Neural cell (in vitro differentiated cells): ENCODE results near the gene FAM168A. TPM values are rescaled to one million over a fixed set of nuclear protein-coding genes. Genes with fewer than 3 reads are reported as not detected.

Source experiments
- H2AFZ ChIP-seq: fragments of 200-600, 300-800 bp; sonication (generic), shearing (Covaris generic); 2 replicates; pipeline ENCODE4 v1.6.0; 2014; ENCODE audit warnings: low read depth, mild to moderate bottlenecking, antibody characterized with exemption, low read length, moderate library complexity
- H3F3A ChIP-seq: fragments of 200-600 bp; shearing (Covaris generic); 2 replicates; pipeline ENCODE4 v1.6.1; 2016; ENCODE audit warnings: mild to moderate bottlenecking, moderate library complexity, mixed read lengths, antibody characterized with exemption, low read length; ENCODE audit not compliant: insufficient read depth, poor library complexity, severe bottlenecking
- H3K27ac ChIP-seq: fragments of 200-600, 300-800 bp; sonication (generic), shearing (Covaris generic); 2 replicates; pipeline ENCODE4 v1.5.1; 2014; ENCODE audit warnings: mild to moderate bottlenecking, low read length, moderate library complexity
- H3K27me3 ChIP-seq: fragments of 300-800, 200-600 bp; sonication (generic), shearing (Covaris generic); 2 replicates; pipeline ENCODE4 v1.6.0; 2014; ENCODE audit warnings: mild to moderate bottlenecking, low read depth, low read length, moderate library complexity; ENCODE audit not compliant: insufficient read depth
- H3K36me3 ChIP-seq: fragments of 300-800, 200-600 bp; sonication (generic), shearing (Covaris generic); 2 replicates; pipeline ENCODE4 v1.5.1; 2014; ENCODE audit warnings: mild to moderate bottlenecking, antibody characterized with exemption, low read length, moderate library complexity; ENCODE audit not compliant: insufficient read depth
- H3K4me2 ChIP-seq: fragments of 300-800, 200-600 bp; sonication (generic), shearing (Covaris generic); 2 replicates; pipeline ENCODE4 v1.6.0; 2014; ENCODE audit warnings: mild to moderate bottlenecking, low read length
- H3K4me3 ChIP-seq: fragments of 300-800, 200-600 bp; sonication (generic), shearing (Covaris generic); 2 replicates; pipeline ENCODE4 v1.5.1; 2014; ENCODE audit warnings: mild to moderate bottlenecking, low read length, moderate library complexity
- H3K79me2 ChIP-seq: fragments of 200-600 bp; shearing (Covaris generic); replicated peaks from 2 replicates; pipeline ENCODE4 v1.6.0; 2014; ENCODE audit warnings: mild to moderate bottlenecking, low read length, moderate library complexity; ENCODE audit not compliant: insufficient read depth
- H3K9ac ChIP-seq: fragments of 300-800, 200-600 bp; sonication (generic), shearing (Covaris generic); 2 replicates; pipeline ENCODE4 v1.6.1; 2016; ENCODE audit warnings: mild to moderate bottlenecking, low read length, mixed read lengths
- H3K9me2 ChIP-seq: fragments of 200-600 bp; shearing (Covaris generic); 2 replicates; pipeline ENCODE4 v1.6.1; 2016; ENCODE audit warnings: mild to moderate bottlenecking, low read length, mixed read lengths; ENCODE audit not compliant: insufficient read depth
- H3K9me3 ChIP-seq: fragments of 200-600, 300-800 bp; sonication (generic), shearing (Covaris generic); 2 replicates; pipeline ENCODE4 v1.6.1; 2016; ENCODE audit warnings: mild to moderate bottlenecking, mixed run types, low read length, moderate library complexity, mixed read lengths
- H4K20me1 ChIP-seq: fragments of 200-600 bp; shearing (Covaris generic); 2 replicates; pipeline ENCODE4 v1.6.1; 2016; ENCODE audit warnings: mild to moderate bottlenecking, mixed run types; ENCODE audit not compliant: insufficient read depth
- EP300 ChIP-seq: fragments of 450-650 bp; conservative IDR thresholded peaks from 2 replicates; pipeline ENCODE4 v1.6.1; 2014; ENCODE audit warnings: antibody characterized with exemption, mild to moderate bottlenecking, moderate library complexity; ENCODE audit not compliant: poor library complexity, severe bottlenecking
- EZH2 ChIP-seq: fragments of 200-600, 300-800 bp; shearing (Covaris generic), sonication (generic); IDR thresholded peaks from 2 replicates; pipeline ENCODE4 v1.6.1; 2014; ENCODE audit warnings: antibody characterized with exemption, low read length, borderline replicate concordance, mild to moderate bottlenecking; ENCODE audit not compliant: insufficient read depth, poor library complexity, severe bottlenecking
- MXI1 ChIP-seq: fragments of 450-650 bp; conservative IDR thresholded peaks from 2 replicates; pipeline ENCODE4 v1.6.1; 2014; ENCODE audit warnings: antibody characterized with exemption, mild to moderate bottlenecking; ENCODE audit not compliant: poor library complexity, severe bottlenecking
- POLR2AphosphoS5 ChIP-seq: IDR thresholded peaks from 2 replicates; pipeline ENCODE4 v1.6.1; 2012
- RAD21 ChIP-seq: fragments of 450-650 bp; conservative IDR thresholded peaks from 2 replicates; pipeline ENCODE4 v1.6.1; 2014; ENCODE audit warnings: antibody characterized with exemption, mild to moderate bottlenecking, moderate library complexity
- REST ChIP-seq: IDR thresholded peaks from 2 replicates; pipeline ENCODE4 v1.6.1; 2012; ENCODE audit warnings: borderline replicate concordance
- SMC3 ChIP-seq: fragments of 450-650 bp; conservative IDR thresholded peaks from 2 replicates; pipeline ENCODE4 v1.6.1; 2014; ENCODE audit warnings: antibody characterized with exemption, mild to moderate bottlenecking, moderate library complexity; ENCODE audit not compliant: poor library complexity
- TAF1 ChIP-seq: IDR thresholded peaks from 2 replicates; pipeline ENCODE4 v1.6.1; 2012; ENCODE audit warnings: low read depth
- polyA plus RNA-seq: library from polyadenylated mRNA; depleted of rRNA; stranded (reverse); fragments of >200 nt; gene quantifications from 2 replicates; pipeline ENCODE4 v1.2.3, GENCODE V29; 2014
- TF ChIP-seq, protein P1 (sequence below): fragments of 450-650 bp; IDR thresholded peaks from 2 replicates; pipeline ENCODE4 v1.5.1; 2014; ENCODE audit warnings: antibody characterized with exemption, mild to moderate bottlenecking, moderate library complexity; ENCODE audit not compliant: poor library complexity, severe bottlenecking

Gene FAM168A
- polyA plus RNA-seq, 1 donor from 2014 or later: 67.3 TPM

- no peaks in the 10 kb centered on the region for H3F3A ChIP-seq
- no peak overlapping the region for H3K4me3 ChIP-seq
- H3K36me3 ChIP-seq: no peaks in the 10 kb centered on the region
- TF ChIP-seq TAF1 (no peak), EP300 (no peak), RAD21 (no peak), MXI1 (no peak), SMC3 (no peak), REST (no peak), EZH2 (no peak), POLR2AphosphoS5 (no peak)
- TF ChIP-seq, protein P1, sequence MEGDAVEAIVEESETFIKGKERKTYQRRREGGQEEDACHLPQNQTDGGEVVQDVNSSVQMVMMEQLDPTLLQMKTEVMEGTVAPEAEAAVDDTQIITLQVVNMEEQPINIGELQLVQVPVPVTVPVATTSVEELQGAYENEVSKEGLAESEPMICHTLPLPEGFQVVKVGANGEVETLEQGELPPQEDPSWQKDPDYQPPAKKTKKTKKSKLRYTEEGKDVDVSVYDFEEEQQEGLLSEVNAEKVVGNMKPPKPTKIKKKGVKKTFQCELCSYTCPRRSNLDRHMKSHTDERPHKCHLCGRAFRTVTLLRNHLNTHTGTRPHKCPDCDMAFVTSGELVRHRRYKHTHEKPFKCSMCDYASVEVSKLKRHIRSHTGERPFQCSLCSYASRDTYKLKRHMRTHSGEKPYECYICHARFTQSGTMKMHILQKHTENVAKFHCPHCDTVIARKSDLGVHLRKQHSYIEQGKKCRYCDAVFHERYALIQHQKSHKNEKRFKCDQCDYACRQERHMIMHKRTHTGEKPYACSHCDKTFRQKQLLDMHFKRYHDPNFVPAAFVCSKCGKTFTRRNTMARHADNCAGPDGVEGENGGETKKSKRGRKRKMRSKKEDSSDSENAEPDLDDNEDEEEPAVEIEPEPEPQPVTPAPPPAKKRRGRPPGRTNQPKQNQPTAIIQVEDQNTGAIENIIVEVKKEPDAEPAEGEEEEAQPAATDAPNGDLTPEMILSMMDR: no peak
- no peaks in the 10 kb centered on the region for H3K9me3 ChIP-seq
- no peaks in the 10 kb centered on the region for H3K27me3 ChIP-seq
- H2AFZ ChIP-seq: no peak overlapping the region
- H3K9me2 ChIP-seq: no peaks in the 10 kb centered on the region
- H4K20me1 ChIP-seq: no peaks in the 10 kb centered on the region
- H3K27ac ChIP-seq: peak overlapping the region; percentile 42
- H3K4me2 ChIP-seq: no peak overlapping the region
- H3K9ac ChIP-seq: peak overlapping the region; percentile 9
- H3K79me2 ChIP-seq: no peaks in the 10 kb centered on the region
Measured at GRCh38 chr11:73356979-73357860, 240.7 kb downstream of the FAM168A start.

DNA sequence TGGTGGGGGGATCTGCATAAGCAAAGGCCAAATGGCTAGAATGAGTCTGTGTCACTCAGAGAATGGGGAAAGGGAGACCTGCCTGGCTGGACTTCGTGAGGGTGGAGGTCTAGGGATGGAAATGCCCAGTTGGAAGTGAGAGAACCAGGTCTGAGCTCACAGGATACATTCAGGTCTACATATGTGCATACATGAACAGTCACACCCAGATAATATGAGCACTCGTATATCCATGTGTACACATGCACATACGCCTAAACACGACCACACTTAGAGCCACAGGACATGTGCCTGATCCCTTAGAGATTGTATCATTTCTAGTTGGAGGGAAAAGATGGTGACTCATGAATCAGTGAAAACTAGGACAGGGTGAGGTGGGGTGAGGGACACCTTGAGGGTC lies 242.8 kb downstream of the FAM168A start:
- no peak overlapping the region for H3K27ac ChIP-seq
- TF ChIP-seq REST (no peak), POLR2AphosphoS5 (no peak), TAF1 (no peak), SMC3 (no peak), EP300 (no peak), RAD21 (no peak), EZH2 (no peak), MXI1 (no peak)
- TF ChIP-seq, protein P1: no peak
- no peak overlapping the region for H3K9ac ChIP-seq
- H4K20me1 ChIP-seq: no peaks in the 10 kb centered on the region
- H3K9me2 ChIP-seq: no peaks in the 10 kb centered on the region
- H3K9me3 ChIP-seq: no peaks in the 10 kb centered on the region
- no peak overlapping the region for H3K4me2 ChIP-seq
- no peaks in the 10 kb centered on the region for H3K36me3 ChIP-seq
- no peak overlapping the region for H2AFZ ChIP-seq
- H3K79me2 ChIP-seq: no peaks in the 10 kb centered on the region
- no peaks in the 10 kb centered on the region for H3F3A ChIP-seq
- H3K4me3 ChIP-seq: no peak overlapping the region
- H3K27me3 ChIP-seq: no peaks in the 10 kb centered on the region
